ENCODE data around the gene GPR32.

Gene GPR32

DNA sequence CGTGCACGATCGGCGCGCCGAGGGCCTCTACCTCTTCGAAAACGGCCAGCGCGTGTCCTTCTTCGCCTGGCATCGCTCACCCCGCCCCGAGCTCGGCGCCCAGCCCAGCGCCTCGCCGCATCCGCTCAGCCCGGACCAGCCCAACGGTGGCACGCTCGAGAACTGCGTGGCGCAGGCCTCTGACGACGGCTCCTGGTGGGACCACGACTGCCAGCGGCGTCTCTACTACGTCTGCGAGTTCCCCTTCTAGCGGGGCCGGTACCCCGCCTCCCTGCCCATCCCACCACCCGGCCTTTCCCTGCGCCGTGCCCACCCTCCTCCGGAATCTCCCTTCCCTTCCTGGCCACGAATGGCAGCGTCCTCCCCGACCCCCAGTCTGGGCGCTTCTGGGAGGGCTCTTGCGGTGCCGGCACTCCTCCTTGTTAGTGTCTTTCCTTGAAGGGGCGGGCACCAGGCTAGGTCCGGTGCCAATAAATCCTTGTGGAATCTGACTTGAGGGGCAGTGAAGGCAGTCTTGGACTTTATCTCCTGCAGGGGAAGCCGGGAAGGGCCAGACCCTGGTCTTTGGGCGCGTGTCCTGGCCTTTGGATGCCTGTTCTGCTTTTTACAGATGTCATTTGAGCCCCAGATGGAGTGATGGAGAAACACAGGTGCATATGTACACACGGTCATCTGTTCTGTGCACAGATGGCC, 44.9 kb upstream of the GPR32 start:
- H4K20me1 ChIP-seq (ENCODE audit: low read depth, low read length): no peaks in the 10 kb centered on the region
- no peaks in the 10 kb centered on the region for H3K27me3 ChIP-seq (ENCODE audit: low read length)
- no peak overlapping the region for H2AFZ ChIP-seq (ENCODE audit: low read depth, low read length, severe bottlenecking)
- TF ChIP-seq, protein P1, sequence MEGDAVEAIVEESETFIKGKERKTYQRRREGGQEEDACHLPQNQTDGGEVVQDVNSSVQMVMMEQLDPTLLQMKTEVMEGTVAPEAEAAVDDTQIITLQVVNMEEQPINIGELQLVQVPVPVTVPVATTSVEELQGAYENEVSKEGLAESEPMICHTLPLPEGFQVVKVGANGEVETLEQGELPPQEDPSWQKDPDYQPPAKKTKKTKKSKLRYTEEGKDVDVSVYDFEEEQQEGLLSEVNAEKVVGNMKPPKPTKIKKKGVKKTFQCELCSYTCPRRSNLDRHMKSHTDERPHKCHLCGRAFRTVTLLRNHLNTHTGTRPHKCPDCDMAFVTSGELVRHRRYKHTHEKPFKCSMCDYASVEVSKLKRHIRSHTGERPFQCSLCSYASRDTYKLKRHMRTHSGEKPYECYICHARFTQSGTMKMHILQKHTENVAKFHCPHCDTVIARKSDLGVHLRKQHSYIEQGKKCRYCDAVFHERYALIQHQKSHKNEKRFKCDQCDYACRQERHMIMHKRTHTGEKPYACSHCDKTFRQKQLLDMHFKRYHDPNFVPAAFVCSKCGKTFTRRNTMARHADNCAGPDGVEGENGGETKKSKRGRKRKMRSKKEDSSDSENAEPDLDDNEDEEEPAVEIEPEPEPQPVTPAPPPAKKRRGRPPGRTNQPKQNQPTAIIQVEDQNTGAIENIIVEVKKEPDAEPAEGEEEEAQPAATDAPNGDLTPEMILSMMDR (IDR thresholded peaks at IDR 0.05; ENCODE audit: insufficient read depth, low read length, poor library complexity, severe bottlenecking): no peak
- TF ChIP-seq EZH2phosphoT487 (conservative IDR thresholded peaks at IDR 0.05; ENCODE audit: low read length): no peak
- H3K9me2 ChIP-seq (replicated peaks; ENCODE audit: insufficient read depth, low read length): no peaks in the 10 kb centered on the region
- no peaks in the 10 kb centered on the region for H3K9me3 ChIP-seq (ENCODE audit: insufficient read depth, low read length)
- no peaks in the 10 kb centered on the region for H3K36me3 ChIP-seq (ENCODE audit: low read length)
- H3K79me2 ChIP-seq (ENCODE audit: insufficient read depth, low read length): no peaks in the 10 kb centered on the region
- H3K4me3 ChIP-seq (ENCODE audit: insufficient read depth, low read length, poor library complexity, severe bottlenecking): no peak overlapping the region
- no peaks in the 10 kb centered on the region for H3F3A ChIP-seq (ENCODE audit: insufficient read depth)
- no peak overlapping the region for H3K9ac ChIP-seq (ENCODE audit: low read length)
- no peak overlapping the region for H3K4me2 ChIP-seq (ENCODE audit: low read depth, low read length, poor library complexity, severe bottlenecking)
- no peak overlapping the region for H3K27ac ChIP-seq (ENCODE audit: low read depth, low read length)

DNA sequence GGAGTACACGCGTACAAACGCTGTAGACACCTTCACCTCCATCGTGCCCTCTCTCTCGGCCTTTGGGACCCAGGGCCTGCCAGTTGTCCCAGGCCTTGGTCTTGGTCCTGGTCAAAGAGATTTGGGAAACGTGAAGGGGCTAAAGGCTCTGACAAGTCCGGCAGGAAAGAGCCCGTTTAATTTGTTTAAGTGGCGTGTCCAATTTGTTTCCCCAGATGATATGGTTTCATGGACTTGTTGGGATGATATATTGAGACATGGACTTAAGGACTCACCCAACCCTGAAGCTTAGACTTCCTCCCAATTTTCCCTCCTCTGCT, 44.4 kb upstream of the GPR32 start:
- Histone ChIP-seq H2AFZ (ENCODE audit: low read depth, low read length, severe bottlenecking) (no peak overlapping the region), H3F3A (ENCODE audit: insufficient read depth) (no peaks in the 10 kb centered on the region), H3K9me3 (ENCODE audit: insufficient read depth, low read length) (no peaks in the 10 kb centered on the region), H3K4me2 (ENCODE audit: low read depth, low read length, poor library complexity, severe bottlenecking) (no peak overlapping the region), H3K9ac (ENCODE audit: low read length) (no peak overlapping the region), H4K20me1 (ENCODE audit: low read depth, low read length) (no peaks in the 10 kb centered on the region), H3K27me3 (ENCODE audit: low read length) (no peaks in the 10 kb centered on the region), H3K27ac (ENCODE audit: low read depth, low read length) (no peak overlapping the region), H3K36me3 (ENCODE audit: low read length) (no peaks in the 10 kb centered on the region), H3K4me3 (ENCODE audit: insufficient read depth, low read length, poor library complexity, severe bottlenecking) (no peak overlapping the region), H3K79me2 (ENCODE audit: insufficient read depth, low read length) (no peaks in the 10 kb centered on the region), H3K9me2 (replicated peaks; ENCODE audit: insufficient read depth, low read length) (no peaks in the 10 kb centered on the region)
- TF ChIP-seq, protein P1 (IDR thresholded peaks at IDR 0.05; ENCODE audit: insufficient read depth, low read length, poor library complexity, severe bottlenecking): no peak
- no peak for TF ChIP-seq EZH2phosphoT487 (conservative IDR thresholded peaks at IDR 0.05; ENCODE audit: low read length)

DNA sequence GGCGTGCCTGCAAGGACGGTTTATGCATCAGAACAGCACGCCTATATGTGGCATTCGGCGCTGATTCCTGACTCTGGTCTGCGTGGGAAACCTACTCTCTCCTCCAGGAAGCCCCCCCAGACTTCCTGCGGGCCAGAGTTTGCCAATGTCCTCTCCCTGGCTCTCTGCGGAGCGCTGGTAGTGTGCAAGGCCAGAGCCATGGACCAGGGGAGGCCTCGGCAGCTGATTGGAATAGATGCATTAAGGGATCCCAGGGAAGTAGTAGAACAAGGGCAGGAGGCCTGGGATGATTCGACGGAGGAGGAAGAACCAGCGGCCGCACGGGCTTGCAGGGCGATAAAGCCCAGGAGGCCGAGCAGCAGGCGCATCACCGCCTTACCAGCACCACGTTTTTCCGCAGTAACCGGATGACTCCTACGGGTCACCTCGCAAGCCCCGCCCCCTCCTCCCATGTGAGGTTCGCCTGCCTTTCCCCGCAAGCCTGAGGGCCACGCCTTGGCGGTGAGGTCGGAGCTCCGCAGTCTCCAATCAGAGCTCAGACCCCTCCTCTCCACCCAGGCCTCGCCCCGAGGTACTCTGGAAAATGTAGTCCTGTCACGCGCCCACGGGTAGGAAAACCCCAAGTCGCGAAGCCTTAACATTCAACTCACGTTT, 42.1 kb upstream of the GPR32 start:
- no peaks in the 10 kb centered on the region for H3K27me3 ChIP-seq (ENCODE audit: low read length)
- H3K4me3 ChIP-seq (ENCODE audit: insufficient read depth, low read length, poor library complexity, severe bottlenecking): no peak overlapping the region
- TF ChIP-seq EZH2phosphoT487 (conservative IDR thresholded peaks at IDR 0.05; ENCODE audit: low read length): no peak
- TF ChIP-seq, protein P1 (IDR thresholded peaks at IDR 0.05; ENCODE audit: insufficient read depth, low read length, poor library complexity, severe bottlenecking): no peak
- no peaks in the 10 kb centered on the region for H3K9me2 ChIP-seq (replicated peaks; ENCODE audit: insufficient read depth, low read length)
- H3K4me2 ChIP-seq (ENCODE audit: low read depth, low read length, poor library complexity, severe bottlenecking): no peak overlapping the region
- no peaks in the 10 kb centered on the region for H3K79me2 ChIP-seq (ENCODE audit: insufficient read depth, low read length)
- no peak overlapping the region for H3K27ac ChIP-seq (ENCODE audit: low read depth, low read length)
- H3K36me3 ChIP-seq (ENCODE audit: low read length): no peaks in the 10 kb centered on the region
- no peak overlapping the region for H2AFZ ChIP-seq (ENCODE audit: low read depth, low read length, severe bottlenecking)
- H4K20me1 ChIP-seq (ENCODE audit: low read depth, low read length): no peaks in the 10 kb centered on the region
- no peaks in the 10 kb centered on the region for H3F3A ChIP-seq (ENCODE audit: insufficient read depth)
- H3K9ac ChIP-seq (ENCODE audit: low read length): no peak overlapping the region
- H3K9me3 ChIP-seq (ENCODE audit: insufficient read depth, low read length): no peaks in the 10 kb centered on the region
